ENCODE measurements around the gene INSIG1.

Gene INSIG1

DNA sequence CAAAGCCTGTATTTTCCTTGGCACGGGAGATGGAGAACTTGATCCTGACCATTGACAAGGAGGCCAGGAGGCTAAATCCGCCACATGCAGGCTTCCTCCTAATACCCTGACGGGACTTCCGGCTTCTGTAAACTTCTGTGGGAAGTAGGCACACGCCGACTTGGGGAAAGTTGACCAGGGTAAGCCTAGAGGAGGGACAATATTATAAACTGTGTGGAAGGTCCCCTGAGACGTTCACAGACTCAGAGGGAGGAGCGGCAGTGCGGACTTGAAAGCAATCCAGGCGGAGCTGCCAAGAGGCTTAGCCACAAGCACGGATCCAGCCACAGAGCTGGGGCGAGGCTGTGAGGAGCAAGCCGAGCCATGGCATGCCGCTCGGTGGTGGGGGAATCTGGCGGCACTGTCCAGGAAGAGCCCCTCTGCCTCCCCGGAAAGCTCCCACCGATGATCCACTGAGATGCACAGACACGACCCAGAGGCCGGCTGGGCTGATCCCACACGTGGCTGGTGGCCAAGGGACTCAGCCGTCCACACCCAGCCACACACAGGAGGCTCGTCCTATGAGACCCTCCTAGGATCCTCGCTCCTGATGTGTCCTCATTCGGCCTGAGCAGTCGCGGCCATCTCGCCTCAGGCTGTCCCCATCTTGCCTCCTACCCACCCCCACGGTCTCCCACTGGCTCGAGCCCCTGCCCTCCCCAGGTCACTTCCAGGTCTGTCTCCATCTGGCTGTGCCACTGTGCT, 40.0 kb upstream of the INSIG1 start:
- Mint-ChIP-seq H3K27ac (peak overlapping the region; percentile 66 to 81 (median 71)), H3K4me1 (peaks cover 29% of the 10 kb centered on the region), H3K27me3 (ENCODE audit: low read depth) (no peaks in the 10 kb centered on the region), H3K4me3 (no peak overlapping the region), H3K9me3 (no peaks in the 10 kb centered on the region), H3K36me3 (ENCODE audit: low read depth) (no peaks in the 10 kb centered on the region)
- no peak for TF ChIP-seq CTCF (IDR thresholded peaks at IDR 0.05; ENCODE audit: unreplicated experiment in 3 of 3)

- H3K9me3 Mint-ChIP-seq = no peaks in the 10 kb centered on the region
- H3K27ac Mint-ChIP-seq = peak overlapping the region; percentile 66 to 81 (median 71)
- TF ChIP-seq CTCF (IDR thresholded peaks at IDR 0.05; ENCODE audit: unreplicated experiment in 3 of 3) = no peak
- H3K27me3 Mint-ChIP-seq (ENCODE audit: low read depth) = no peaks in the 10 kb centered on the region
- H3K4me1 Mint-ChIP-seq = peaks cover 27% of the 10 kb centered on the region
- H3K4me3 Mint-ChIP-seq = no peak overlapping the region
- H3K36me3 Mint-ChIP-seq (ENCODE audit: low read depth) = no peaks in the 10 kb centered on the region
Observed at GRCh38 chr7:155258226-155258560, 39.5 kb upstream of the INSIG1 start.

DNA sequence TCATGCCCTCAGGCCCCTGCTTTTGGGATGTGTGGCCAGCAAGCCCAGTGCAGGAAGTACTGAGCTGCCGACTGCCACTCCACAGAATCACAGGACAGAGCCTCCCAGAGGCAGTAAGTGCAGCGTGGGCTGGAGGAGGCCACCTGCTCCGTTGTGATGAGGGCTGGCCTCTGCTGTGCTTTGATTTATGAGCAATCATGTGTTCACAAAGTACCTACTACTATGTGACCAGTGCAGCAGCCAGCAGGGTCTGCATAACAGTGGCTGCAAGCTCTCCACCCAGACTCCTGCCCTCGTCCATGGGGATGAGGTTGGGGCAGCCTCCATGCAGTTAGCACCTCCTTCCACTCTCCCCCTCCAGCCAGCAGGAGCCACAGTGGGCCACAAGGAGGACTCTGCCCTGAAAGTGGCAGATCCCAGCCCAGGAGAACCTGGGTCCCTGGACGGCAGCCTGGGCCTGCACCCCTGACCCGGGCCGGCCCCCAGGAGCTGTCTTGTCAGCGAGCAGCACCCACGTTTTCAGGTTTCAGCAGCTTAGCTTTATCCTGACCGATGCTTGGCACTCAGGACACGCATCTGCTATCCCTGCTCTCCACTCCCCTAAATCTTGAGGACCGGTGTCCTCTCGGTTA, 37.7 kb upstream of the INSIG1 start:
- Mint-ChIP-seq H3K4me3 (no peak overlapping the region), H3K4me1 (peaks cover 27% of the 10 kb centered on the region), H3K27me3 (ENCODE audit: low read depth) (no peaks in the 10 kb centered on the region), H3K36me3 (ENCODE audit: low read depth) (no peaks in the 10 kb centered on the region), H3K9me3 (no peaks in the 10 kb centered on the region), H3K27ac (peak overlapping the region in 1 of 3 experiments; percentile 52)
- TF ChIP-seq CTCF (IDR thresholded peaks at IDR 0.05; ENCODE audit: unreplicated experiment in 3 of 3) = no peak

DNA sequence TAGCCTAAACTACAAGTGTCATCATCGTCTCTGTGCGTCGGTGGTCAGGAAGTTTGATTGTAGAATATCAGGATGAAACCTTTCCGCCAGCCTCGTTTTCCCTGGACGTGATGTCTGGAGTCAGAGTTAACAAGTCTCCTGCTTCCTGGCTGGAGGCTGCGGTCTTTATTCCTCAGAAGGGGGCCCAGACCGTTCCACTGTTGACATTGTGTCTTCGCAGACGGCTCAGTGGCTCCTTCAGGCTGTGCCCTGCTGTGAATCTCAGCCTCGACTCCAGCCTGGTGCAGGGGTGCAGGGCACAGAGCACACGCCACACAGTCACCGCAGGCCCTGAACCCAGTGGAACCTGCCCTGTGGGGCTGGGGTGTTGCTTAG, 37.2 kb upstream of the INSIG1 start:
- Mint-ChIP-seq H3K4me3 (no peak overlapping the region), H3K4me1 (peaks cover 27% of the 10 kb centered on the region), H3K27ac (no peak overlapping the region), H3K9me3 (no peaks in the 10 kb centered on the region), H3K27me3 (ENCODE audit: low read depth) (no peaks in the 10 kb centered on the region), H3K36me3 (ENCODE audit: low read depth) (no peaks in the 10 kb centered on the region)
- TF ChIP-seq CTCF (IDR thresholded peaks at IDR 0.05; ENCODE audit: unreplicated experiment in 3 of 3) = no peak

- no peak for TF ChIP-seq CTCF (IDR thresholded peaks at IDR 0.05; ENCODE audit: unreplicated experiment in 3 of 3)
- no peaks in the 10 kb centered on the region for H3K9me3 Mint-ChIP-seq
- H3K36me3 Mint-ChIP-seq (ENCODE audit: low read depth) = no peaks in the 10 kb centered on the region
- no peaks in the 10 kb centered on the region for H3K27me3 Mint-ChIP-seq (ENCODE audit: low read depth)
- no peak overlapping the region for H3K4me3 Mint-ChIP-seq
- H3K4me1 Mint-ChIP-seq = peaks cover 27% of the 10 kb centered on the region
- no peak overlapping the region for H3K27ac Mint-ChIP-seq
Observed at GRCh38 chr7:155261031-155261985, 36.4 kb upstream of the INSIG1 start.
